Activated CD4-positive, alpha-beta T cell treated with anti-CD3 and anti-CD28 coated beads, Interleukin-2, Interleukin-4, amounts not matched to agents 100 ng/mL and 50 ng/mL, durations not matched to agents 16 hours and 8 hours (primary cell): ENCODE results near the gene RBPJ.
"Not testable (repeated sequence)": the region's sequence is repeated elsewhere in the genome, so short reads cannot be mapped to it uniquely, and the experiment has no call there.

Experiments used
- DNase-seq: peaks from one replicate; pipeline ENCODE4 v3.0.0-alpha.2; 2020; ENCODE audit warnings: low spot score

RBPJ gene

GRCh38 chr4:26375551-26375950, 54.7 kb downstream of the RBPJ start:
- no peak for DNase-seq

GRCh38 chr4:26377328-26378311, 56.8 kb downstream of the RBPJ start:
- DNase-seq = no peak

- DNase-seq = no peak
Observed at GRCh38 chr4:26379837-26380236, 59.0 kb downstream of the RBPJ start.

- DNase-seq = no peak
Observed at GRCh38 chr4:26380740-26381139, 59.9 kb downstream of the RBPJ start.

GRCh38 chr4:26384380-26385057, 63.7 kb downstream of the RBPJ start:
- DNase-seq = no peak

GRCh38 chr4:26385690-26386089, 64.9 kb downstream of the RBPJ start:
- no peak for DNase-seq

- DNase-seq = no peak
Observed at GRCh38 chr4:26386386-26386785, 65.6 kb downstream of the RBPJ start.

- DNase-seq = no peak
Observed at GRCh38 chr4:26388671-26389070, 67.9 kb downstream of the RBPJ start.

- no peak for DNase-seq
Observed at GRCh38 chr4:26397086-26397485, 76.3 kb downstream of the RBPJ start.

GRCh38 chr4:26400132-26400531, 79.3 kb downstream of the RBPJ start:
- no peak for DNase-seq

GRCh38 chr4:26402017-26402416, 81.2 kb downstream of the RBPJ start:
- not testable (repeated sequence) for DNase-seq

- DNase-seq = no peak
Observed at GRCh38 chr4:26402458-26402857, 81.6 kb downstream of the RBPJ start.

GRCh38 chr4:26404743-26405206, 84.0 kb downstream of the RBPJ start:
- DNase-seq = no peak

- DNase-seq = no peak
Observed at GRCh38 chr4:26406346-26406975, 85.6 kb downstream of the RBPJ start.

- no peak for DNase-seq
Observed at GRCh38 chr4:26407476-26407875, 86.7 kb downstream of the RBPJ start.

GRCh38 chr4:26410385-26411293, 89.8 kb downstream of the RBPJ start:
- peak; percentile 60 for DNase-seq

- DNase-seq = no peak
Observed at GRCh38 chr4:26412381-26413372, 91.9 kb downstream of the RBPJ start.

GRCh38 chr4:26413582-26413981, 92.8 kb downstream of the RBPJ start:
- no peak for DNase-seq

GRCh38 chr4:26418107-26418506, 97.3 kb downstream of the RBPJ start:
- no peak for DNase-seq

GRCh38 chr4:26418850-26419249, 98.0 kb downstream of the RBPJ start:
- DNase-seq = no peak
